Stimulated activated CD8-positive, alpha-beta memory T cell treated with anti-CD3 and anti-CD28 coated beads, Interleukin-4, amount 100 ng/mL, for 4 hours (primary cell): Measurements from ENCODE around the gene MECR.

Experiments used
- DNase-seq, 2 donors: peaks; one replicate each; pipeline ENCODE4 v3.0.0-alpha.2; 2020; ENCODE audit warnings: low read depth in 2 of 2, low spot score in 1 of 2

Gene MECR

GRCh38 chr1:29256394-29256793 lies 25.7 kb upstream of the MECR start:
- DNase-seq: no peak

DNA sequence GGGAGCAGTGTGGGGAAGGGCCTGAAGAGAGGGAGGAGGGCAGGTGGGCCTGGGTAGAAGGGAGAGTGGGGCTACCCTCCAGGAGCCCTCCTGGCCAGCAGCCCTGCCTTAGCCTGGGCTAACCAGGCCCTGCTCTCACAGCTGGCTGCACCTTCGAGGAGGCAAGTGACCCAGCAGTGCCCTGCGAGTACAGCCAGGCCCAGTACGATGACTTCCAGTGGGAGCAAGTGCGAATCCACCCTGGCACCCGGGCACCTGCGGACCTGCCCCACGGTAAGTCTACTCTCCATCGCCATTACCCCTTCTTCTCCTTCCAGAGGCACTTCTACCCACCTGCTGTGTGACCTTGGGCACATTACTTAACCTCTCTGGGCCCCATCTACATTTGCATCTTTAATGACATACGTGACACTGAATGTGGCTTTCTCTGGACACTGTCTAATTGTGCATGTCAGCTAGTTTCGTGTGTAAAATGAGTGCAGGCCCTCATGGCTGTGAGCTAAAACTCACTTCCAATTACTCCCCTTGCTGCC lies 24.5 kb upstream of the MECR start:
- DNase-seq: no peak

DNA sequence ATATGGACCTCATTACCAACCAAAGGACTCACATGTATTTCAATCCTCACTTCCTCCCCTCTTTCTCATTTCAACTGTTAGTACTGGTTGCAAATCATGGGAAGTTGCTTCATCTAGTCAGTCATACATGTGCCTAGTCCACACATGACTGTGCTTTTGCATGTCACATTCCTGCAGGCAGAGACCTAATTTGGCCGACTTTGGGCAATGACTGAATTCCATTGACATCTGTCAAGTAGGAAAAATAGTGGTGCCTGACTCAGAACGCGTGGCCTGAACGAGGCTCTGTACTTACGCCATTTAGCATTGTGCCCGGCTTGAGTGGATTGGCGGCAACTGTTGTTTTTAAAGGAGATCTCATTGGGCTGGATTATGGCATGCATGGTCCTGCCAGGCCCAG lies 23.6 kb upstream of the MECR start:
- no peak for DNase-seq

DNA sequence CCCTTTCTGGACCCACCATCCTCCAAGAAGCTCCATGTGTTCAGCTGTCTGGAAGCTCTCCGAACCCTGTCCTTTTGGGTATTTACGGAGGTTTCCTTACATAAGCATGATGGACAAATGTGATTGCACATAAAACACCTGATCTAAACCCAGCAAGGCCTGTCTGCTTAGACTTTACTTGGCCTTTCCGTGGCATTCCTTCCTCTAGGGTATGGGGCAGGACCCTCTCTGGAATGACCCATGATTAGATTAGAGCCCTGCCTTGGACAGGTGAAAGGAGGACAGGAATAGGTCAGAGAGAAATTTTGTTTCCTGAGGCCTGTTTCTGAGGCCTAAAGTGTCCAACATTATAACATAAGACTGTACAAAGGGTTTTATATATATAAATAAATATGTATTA lies 22.4 kb upstream of the MECR start:
- no peak for DNase-seq

DNA sequence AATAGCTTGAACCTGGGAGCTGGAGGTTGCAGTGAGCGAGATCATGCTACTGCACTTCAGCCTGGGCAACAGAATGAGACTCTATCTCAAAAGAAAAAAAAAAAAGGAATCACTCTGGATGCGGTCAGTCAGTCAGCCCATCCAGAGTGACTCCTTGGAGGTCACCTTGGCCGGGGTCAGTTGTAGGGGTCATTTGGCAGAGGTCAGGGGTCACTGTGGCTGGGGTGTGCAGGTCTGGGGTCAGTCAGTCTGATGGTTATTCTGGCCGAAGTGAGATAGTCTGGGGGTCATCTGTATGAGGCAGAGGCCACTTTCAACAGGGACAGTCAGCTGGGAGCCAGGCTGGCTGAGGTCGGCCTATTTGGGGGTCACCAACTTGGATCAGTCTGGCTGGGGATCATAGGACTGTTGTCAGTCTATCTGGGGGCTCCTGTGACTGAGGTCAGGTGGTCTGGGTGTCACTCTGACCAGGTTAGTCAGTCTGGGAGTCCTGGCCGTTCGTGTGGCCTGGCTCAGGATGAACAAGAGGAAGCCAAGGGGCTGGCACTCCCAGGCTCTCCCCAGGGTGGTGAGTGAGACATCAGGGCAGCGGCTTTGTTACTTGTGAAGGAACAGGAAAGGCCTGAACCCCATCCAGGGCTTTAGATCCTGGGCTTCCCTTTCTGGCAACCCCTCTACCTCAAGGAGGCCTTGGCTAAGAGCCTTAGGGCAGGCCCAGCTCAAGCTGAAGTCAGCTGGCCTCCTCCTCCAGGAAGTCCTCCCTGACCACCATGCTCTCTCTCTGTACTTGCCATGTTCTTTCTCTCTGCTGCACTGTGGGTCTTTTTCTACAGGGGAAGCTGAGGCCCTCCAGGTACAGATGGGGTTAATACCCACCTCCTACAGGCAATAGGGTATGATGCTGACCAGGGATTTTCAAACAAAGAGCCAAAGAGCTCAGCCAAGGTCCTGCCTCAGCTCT lies 20.7 kb upstream of the MECR start:
- no peak for DNase-seq

- DNase-seq: no peak
These were observed 19.3 kb upstream of the MECR start for GRCh38 chr1:29249951-29250581.

DNA sequence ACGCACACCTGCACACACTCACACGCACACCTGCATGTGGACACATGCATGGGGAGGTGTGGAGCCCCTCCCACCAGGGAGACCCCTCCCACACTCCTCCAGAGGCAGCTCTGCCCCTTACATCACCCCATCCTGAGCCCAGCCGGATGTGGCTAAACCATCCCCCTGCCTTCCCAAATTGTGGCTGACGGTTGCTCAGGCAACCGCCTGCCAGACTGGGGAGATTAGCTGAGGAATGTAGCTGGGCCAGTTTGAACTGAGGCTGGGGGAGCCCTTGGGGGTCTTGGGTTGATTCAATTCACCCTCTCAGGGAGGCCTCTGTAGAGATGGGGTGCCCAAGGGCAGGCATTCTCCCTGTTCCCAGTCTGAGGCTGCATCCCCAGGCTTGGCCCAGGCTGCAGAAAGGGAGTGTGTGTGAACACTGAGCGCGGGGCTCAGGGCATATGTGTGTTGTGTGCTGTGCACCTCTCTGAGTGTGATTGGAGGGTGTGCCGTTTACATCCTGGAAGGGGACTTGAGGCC lies 18.5 kb upstream of the MECR start:
- DNase-seq: no peak

DNA sequence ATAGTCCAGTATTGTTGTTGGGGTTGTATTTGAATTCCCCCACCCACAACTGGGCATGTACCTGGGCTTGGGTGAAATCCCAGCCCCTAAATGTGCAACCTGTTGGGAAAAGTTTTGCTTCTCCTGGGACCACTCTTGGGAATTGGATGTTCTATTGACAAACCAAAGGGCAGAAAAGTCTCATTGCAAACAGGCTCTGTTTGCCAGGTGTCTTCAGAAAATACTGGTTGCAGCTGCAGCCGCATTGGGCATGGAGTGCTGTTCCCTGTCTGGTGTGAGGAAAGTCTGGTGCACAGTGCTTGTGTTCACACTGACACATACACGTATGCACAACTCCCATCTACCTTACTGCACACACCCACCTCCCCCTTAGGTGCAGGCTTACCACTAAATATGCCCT lies 17.7 kb upstream of the MECR start:
- DNase-seq: no peak

- no peak for DNase-seq
These were observed 17.0 kb upstream of the MECR start for GRCh38 chr1:29247571-29248273.

DNA sequence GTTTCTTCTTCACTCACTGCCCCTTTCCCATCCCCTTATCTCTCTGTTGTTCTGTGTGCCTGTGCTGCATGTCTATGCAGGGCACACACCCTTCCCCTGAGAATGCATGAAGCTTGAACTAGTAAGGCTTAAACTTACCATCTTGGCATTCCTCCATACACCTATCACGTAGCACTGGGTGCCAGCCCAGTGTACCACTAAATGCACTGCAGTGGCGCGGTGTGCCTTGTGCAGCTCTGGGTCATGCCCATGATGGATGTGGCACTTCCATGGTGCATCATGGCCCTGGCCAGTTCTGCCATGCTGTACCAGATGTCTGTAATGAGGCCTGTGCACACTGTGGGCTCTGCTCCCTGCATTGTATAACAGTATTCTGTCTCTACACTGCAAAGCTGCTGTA lies 16.3 kb upstream of the MECR start:
- no peak for DNase-seq

DNA sequence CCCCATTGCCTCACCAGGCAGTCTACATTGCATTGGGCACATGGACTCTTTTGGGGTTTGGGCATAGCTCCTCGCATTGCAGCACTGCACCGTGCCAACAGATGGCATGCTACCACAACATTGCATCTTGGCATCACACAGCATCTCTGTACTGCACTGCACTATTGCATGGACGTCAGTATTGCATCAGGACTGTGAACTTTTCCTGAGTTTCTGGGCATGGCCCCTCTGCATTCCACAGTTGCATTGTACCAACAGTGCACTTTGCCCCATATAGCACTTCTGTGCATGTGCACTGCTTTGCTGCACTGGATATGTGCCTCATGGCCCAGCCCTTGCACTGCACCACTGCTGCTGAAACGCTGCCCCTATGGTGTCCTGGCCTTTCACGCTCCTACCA lies 15.1 kb upstream of the MECR start:
- DNase-seq: no peak

GRCh38 chr1:29245261-29245660 lies 14.5 kb upstream of the MECR start:
- no peak for DNase-seq

GRCh38 chr1:29243871-29244200 lies 13.1 kb upstream of the MECR start:
- DNase-seq: no peak

GRCh38 chr1:29243023-29243870 lies 12.5 kb upstream of the MECR start:
- no peak for DNase-seq

GRCh38 chr1:29240986-29241385 lies 10.3 kb upstream of the MECR start:
- DNase-seq: no peak

- no peak for DNase-seq
These were observed 9.7 kb upstream of the MECR start for GRCh38 chr1:29240400-29240837.

- DNase-seq: no peak
These were observed 8.4 kb upstream of the MECR start for GRCh38 chr1:29239142-29239541.

- DNase-seq: no peak
These were observed 7.9 kb upstream of the MECR start for GRCh38 chr1:29238620-29239002.

GRCh38 chr1:29237852-29238619 lies 7.3 kb upstream of the MECR start:
- DNase-seq: no peak
